H9 (cell line): ENCODE data around the gene ANGEL1. TPM values are rescaled to one million over a fixed set of nuclear protein-coding genes. Genes with fewer than 3 reads are reported as not detected.

Source experiments
- DNase-seq: peaks from one replicate; pipeline ENCODE4 v3.0.0-alpha.2; 2017
- H2AFZ ChIP-seq: one replicate; pipeline ENCODE4 v1.6.1; 2013; ENCODE audit warnings: mild to moderate bottlenecking, low read length, control low read depth, moderate library complexity
- H2AK5ac ChIP-seq: 2 replicates; pipeline ENCODE4 v1.6.1; 2013; ENCODE audit warnings: low read length, control low read depth, mixed read lengths; ENCODE audit not compliant: insufficient read length
- H2BK120ac ChIP-seq: one replicate; pipeline ENCODE4 v1.6.1; 2013; ENCODE audit warnings: low read depth, mild to moderate bottlenecking, low read length, control low read depth, inconsistent platforms; ENCODE audit not compliant: poor library complexity, severe bottlenecking
- H2BK12ac ChIP-seq: 2 replicates; pipeline ENCODE4 v1.6.1; 2013; ENCODE audit warnings: low read length, control low read depth, mixed read lengths, low read depth; ENCODE audit not compliant: insufficient read length
- H2BK15ac ChIP-seq: 2 replicates; pipeline ENCODE4 v1.6.1; 2013; ENCODE audit warnings: low read depth, low read length, control low read depth
- H2BK20ac ChIP-seq: one replicate; pipeline ENCODE4 v1.6.1; 2013; ENCODE audit warnings: low read depth, mild to moderate bottlenecking, low read length, control low read depth, inconsistent platforms; ENCODE audit not compliant: poor library complexity, severe bottlenecking
- H2BK5ac ChIP-seq: 2 replicates; pipeline ENCODE4 v1.6.1; 2013; ENCODE audit warnings: low read length, control low read depth, mixed read lengths; ENCODE audit not compliant: insufficient read length
- H3K14ac ChIP-seq: 2 replicates; pipeline ENCODE4 v1.6.1; 2013; ENCODE audit warnings: low read length, control low read depth; ENCODE audit not compliant: insufficient read depth
- H3K18ac ChIP-seq: 2 replicates; pipeline ENCODE4 v1.6.1; 2013; ENCODE audit warnings: low read depth, mild to moderate bottlenecking, mixed read lengths, low read length, control low read depth; ENCODE audit not compliant: insufficient read length
- H3K23ac ChIP-seq: 2 replicates; pipeline ENCODE4 v1.6.1; 2013; ENCODE audit warnings: low read length, control low read depth, mixed read lengths, low read depth; ENCODE audit not compliant: insufficient read length
- H3K23me2 ChIP-seq: 2 replicates; pipeline ENCODE4 v1.6.1; 2013; ENCODE audit warnings: low read depth, mild to moderate bottlenecking, mixed read lengths, low read length, control low read depth; ENCODE audit not compliant: insufficient read length, poor library complexity, severe bottlenecking
- H3K27ac ChIP-seq: 2 replicates; pipeline ENCODE4 v1.5.1; 2013; ENCODE audit warnings: low read length, control low read depth, mixed read lengths, low read depth; ENCODE audit not compliant: insufficient read length
- H3K27me3 ChIP-seq: 2 replicates; pipeline ENCODE4 v1.6.1; 2013; ENCODE audit warnings: low read length, control low read depth, inconsistent platforms; ENCODE audit not compliant: insufficient read depth
- H3K4ac ChIP-seq: 2 replicates; pipeline ENCODE4 v1.6.1; 2013; ENCODE audit warnings: low read depth, mild to moderate bottlenecking, control low read depth, inconsistent platforms, low read length, moderate library complexity
- H3K4me1 ChIP-seq: 2 replicates; pipeline ENCODE4 v1.6.1; 2013; ENCODE audit warnings: low read length, control low read depth, inconsistent platforms; ENCODE audit not compliant: insufficient read depth
- H3K4me2 ChIP-seq: 2 replicates; pipeline ENCODE4 v1.6.1; 2013; ENCODE audit warnings: low read length, control low read depth, mixed read lengths; ENCODE audit not compliant: insufficient read length, insufficient read depth
- H3K56ac ChIP-seq: 2 replicates; pipeline ENCODE4 v1.6.1; 2013; ENCODE audit warnings: low read depth, mild to moderate bottlenecking, mixed read lengths, low read length, control low read depth; ENCODE audit not compliant: insufficient read length
- H3K79me1 ChIP-seq: 2 replicates; pipeline ENCODE4 v1.6.1; 2013; ENCODE audit warnings: low read depth, mild to moderate bottlenecking, moderate library complexity, low read length, control low read depth, inconsistent platforms; ENCODE audit not compliant: insufficient read depth, poor library complexity, severe bottlenecking
- H3K79me2 ChIP-seq: 2 replicates; pipeline ENCODE4 v1.6.1; 2013; ENCODE audit warnings: low read length, control low read depth, inconsistent platforms; ENCODE audit not compliant: insufficient read depth
- H3K9ac ChIP-seq: 2 replicates; pipeline ENCODE4 v1.6.1; 2013; ENCODE audit warnings: low read length, control low read depth, mixed read lengths; ENCODE audit not compliant: insufficient read length; ENCODE audit errors: extremely low read depth
- H3K9me3 ChIP-seq: one replicate; pipeline ENCODE4 v1.6.1; 2013; ENCODE audit warnings: low read depth, low read length, inconsistent platforms; ENCODE audit not compliant: control insufficient read depth
- H3T11ph ChIP-seq: one replicate; pipeline ENCODE4 v1.6.1; 2013; ENCODE audit warnings: mild to moderate bottlenecking, low read length, control low read depth, inconsistent platforms
- H4K20me1 ChIP-seq: one replicate; pipeline ENCODE4 v1.6.1; 2013; ENCODE audit not compliant: control insufficient read depth, insufficient read length, insufficient read depth
- H4K5ac ChIP-seq: 2 replicates; pipeline ENCODE4 v1.6.1; 2013; ENCODE audit warnings: low read depth, mild to moderate bottlenecking, mixed read lengths, low read length, control low read depth; ENCODE audit not compliant: insufficient read length
- H4K8ac ChIP-seq: replicated peaks from 2 replicates; pipeline ENCODE4 v1.6.1; 2013; ENCODE audit warnings: low read length, control low read depth, mixed read lengths, low read depth; ENCODE audit not compliant: insufficient read length
- H4K91ac ChIP-seq: 2 replicates; pipeline ENCODE4 v1.6.1; 2013; ENCODE audit warnings: low read depth, mild to moderate bottlenecking, moderate library complexity, mixed read lengths, low read length, control low read depth; ENCODE audit not compliant: insufficient read length
- H3K27ac Mint-ChIP-seq, 3 experiments: 2 replicates in 2 of 3; 3 replicates in 1 of 3; pipeline ENCODE4 v1.8.0; 2020 to 2021; ENCODE audit warnings: mixed read lengths in 3 of 3, mild to moderate bottlenecking in 1 of 3, moderate library complexity in 1 of 3
- H3K27me3 Mint-ChIP-seq: 2 replicates; pipeline ENCODE4 v1.8.0; 2021; ENCODE audit warnings: low read depth, mild to moderate bottlenecking, moderate library complexity, mixed read lengths
- H3K36me3 Mint-ChIP-seq, 3 experiments: 2 replicates in 2 of 3; 3 replicates in 1 of 3; pipeline ENCODE4 v1.8.0; 2020 to 2021; ENCODE audit warnings: low read depth in 3 of 3, mixed read lengths in 3 of 3; ENCODE audit not compliant: insufficient read depth in 1 of 3
- H3K4me1 Mint-ChIP-seq, 2 experiments: 2 replicates each; pipeline ENCODE4 v1.8.0; 2020; ENCODE audit warnings: mixed read lengths in 2 of 2
- H3K4me3 Mint-ChIP-seq, 2 experiments: 2 replicates in 1 of 2; 3 replicates in 1 of 2; pipeline ENCODE4 v1.8.0; 2020 to 2021; ENCODE audit warnings: mild to moderate bottlenecking in 2 of 2, mixed read lengths in 2 of 2, moderate library complexity in 1 of 2
- H3K9me3 Mint-ChIP-seq, 2 experiments: 2 replicates in 1 of 2; 3 replicates in 1 of 2; pipeline ENCODE4 v1.8.0; 2020; ENCODE audit warnings: mild to moderate bottlenecking in 2 of 2, mixed read lengths in 2 of 2, moderate library complexity in 1 of 2
- CTCF ChIP-seq: fragments of 200-600 bp; sonication (generic); conservative IDR thresholded peaks from 3 replicates; pipeline ENCODE4 v1.8.0; 2021; ENCODE audit warnings: antibody characterized with exemption, mild to moderate bottlenecking
- WGBS: extraction: QIAGEN DNeasy Blood & Tissue Kit; methylation state at CpG from one replicate; pipeline ENCODE4 v1.1.7; 2013; ENCODE audit warnings: missing lambda C conversion rate, low lambda C conversion rate, mixed read lengths; ENCODE audit not compliant: insufficient read length; ENCODE audit errors: extremely low coverage; 5-methylcytosine and 5-hydroxymethylcytosine counted together
- total RNA-seq: library from RNA; stranded (reverse); gene quantifications from 2 replicates; pipeline ENCODE4 v1.2.1, GENCODE V29; 2021

Gene ANGEL1
- total RNA-seq, 1 experiment from 2014 or later = 21.5 TPM

- Histone ChIP-seq H2AK5ac (no peak overlapping the region), H2BK20ac (no peak overlapping the region), H3K23me2 (no peaks in the 10 kb centered on the region), H2AFZ (no peak overlapping the region), H2BK15ac (no peak overlapping the region), H3K27ac (no peak overlapping the region), H4K20me1 (no peaks in the 10 kb centered on the region), H3K79me2 (no peaks in the 10 kb centered on the region), H3K4me1 (no peaks in the 10 kb centered on the region), H3K9ac (no peak overlapping the region), H2BK12ac (no peak overlapping the region), H3K14ac (no peak overlapping the region), H3K9me3 (no peaks in the 10 kb centered on the region), H3K4ac (no peak overlapping the region), H3K18ac (no peak overlapping the region), H3T11ph (no peak overlapping the region), H3K23ac (no peak overlapping the region), H3K27me3 (no peaks in the 10 kb centered on the region), H4K8ac (no peak overlapping the region), H2BK5ac (no peak overlapping the region), H3K56ac (no peak overlapping the region), H4K91ac (no peak overlapping the region), H3K79me1 (no peaks in the 10 kb centered on the region), H2BK120ac (no peak overlapping the region), H4K5ac (no peak overlapping the region), H3K4me2 (no peak overlapping the region)
- Mint-ChIP-seq H3K9me3 (no peaks in the 10 kb centered on the region), H3K27me3 (peaks cover 11% of the 10 kb centered on the region), H3K27ac (no peak overlapping the region; a peak in 1 of 7 replicates), H3K36me3 (peaks cover 0 to 1% (median 0%) of the 10 kb centered on the region in 3 experiments; a peak in 2 of 7 replicates), H3K4me3 (no peak overlapping the region), H3K4me1 (peaks cover 20 to 30% of the 10 kb centered on the region in 2 experiments)
- DNase-seq = peak; percentile 24
- no peak for TF ChIP-seq CTCF
- no CpG with 5 or more reads among the region's 18 CpGs for WGBS
These were observed 38.5 kb downstream of the ANGEL1 start for GRCh38 chr14:76773956-76774820.
